Spleen (tissue), 3 donors: Measurements from ENCODE around the gene CCZ1B.
"Not testable (repeated sequence)": the region's sequence is repeated elsewhere in the genome, so short reads cannot be mapped to it uniquely, and the experiment has no call there.

Experiments used
- POLR2A ChIP-seq, 3 donors: fragments of 450-650 bp; IDR thresholded peaks; one replicate each; pipeline ENCODE4 v1.5.1; 2017; ENCODE audit warnings: antibody characterized with exemption in 3 of 3, mild to moderate bottlenecking in 1 of 3
- POLR2AphosphoS5 ChIP-seq, 3 donors: sonication (generic); formaldehyde crosslinking; IDR thresholded peaks; one replicate each; pipeline ENCODE4 v1.5.1; 2017; ENCODE audit warnings: antibody characterized with exemption in 3 of 3

- not testable (repeated sequence) for TF ChIP-seq POLR2AphosphoS5, POLR2A (IDR thresholded peaks at IDR 0.05)
Observed at GRCh38 chr7:6825236-6826125, 594 bp downstream of the CCZ1B start.
